Measurements from ENCODE around the gene TXNRD1.

TXNRD1 gene

DNA sequence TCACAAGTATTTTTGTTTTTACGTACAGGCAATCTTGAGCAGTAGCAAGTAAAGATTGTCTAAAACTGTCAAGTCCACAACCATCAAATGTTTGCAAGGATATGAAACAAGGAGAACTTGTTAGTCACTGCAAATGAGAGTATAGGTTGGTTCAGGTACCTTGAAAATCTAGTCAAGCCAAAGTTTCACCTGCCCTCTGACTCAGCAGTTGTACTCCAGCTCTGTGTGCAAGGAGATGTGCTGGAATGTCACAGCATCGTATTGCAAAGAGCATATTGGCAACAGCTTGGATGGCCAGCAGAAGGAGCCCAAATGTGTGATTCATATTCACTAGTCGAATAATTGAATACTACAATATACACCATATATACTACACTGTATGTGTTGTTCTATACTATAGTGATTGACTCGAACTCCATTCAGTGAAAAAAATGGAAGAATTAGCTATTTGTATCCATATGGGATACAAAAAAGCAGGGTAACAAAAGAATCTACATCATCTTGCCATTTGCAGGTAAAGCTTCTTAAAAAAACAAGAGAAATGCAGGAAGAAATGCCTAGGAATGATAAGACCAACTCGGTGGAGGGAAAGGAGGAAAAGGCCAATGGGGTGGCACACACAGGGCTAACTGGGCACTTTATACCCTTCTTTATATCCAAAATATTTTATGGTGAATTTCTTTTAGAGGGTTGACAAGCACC, 131.9 kb downstream of the TXNRD1 start:
- DNase-seq (ENCODE audit: low read depth in 2 of 2, low spot score in 1 of 2): no peak

DNA sequence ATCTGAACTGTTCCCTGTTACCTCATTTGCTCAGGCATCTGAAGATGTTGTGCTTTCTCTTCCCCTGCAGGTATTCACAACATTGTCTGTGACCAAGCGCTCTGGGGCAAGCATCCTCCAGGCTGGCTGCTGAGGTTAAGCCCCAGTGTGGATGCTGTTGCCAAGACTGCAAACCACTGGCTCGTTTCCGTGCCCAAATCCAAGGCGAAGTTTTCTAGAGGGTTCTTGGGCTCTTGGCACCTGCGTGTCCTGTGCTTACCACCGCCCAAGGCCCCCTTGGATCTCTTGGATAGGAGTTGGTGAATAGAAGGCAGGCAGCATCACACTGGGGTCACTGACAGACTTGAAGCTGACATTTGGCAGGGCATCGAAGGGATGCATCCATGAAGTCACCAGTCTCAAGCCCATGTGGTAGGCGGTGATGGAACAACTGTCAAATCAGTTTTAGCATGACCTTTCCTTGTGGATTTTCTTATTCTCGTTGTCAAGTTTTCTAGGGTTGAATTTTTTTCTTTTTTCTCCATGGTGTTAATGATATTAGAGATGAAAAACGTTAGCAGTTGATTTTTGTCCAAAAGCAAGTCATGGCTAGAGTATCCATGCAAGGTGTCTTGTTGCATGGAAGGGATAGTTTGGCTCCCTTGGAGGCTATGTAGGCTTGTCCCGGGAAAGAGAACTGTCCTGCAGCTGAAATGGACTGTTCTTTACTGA, 132.9 kb downstream of the TXNRD1 start:
- no peak for DNase-seq (ENCODE audit: low read depth in 2 of 2, low spot score in 1 of 2)

DNA sequence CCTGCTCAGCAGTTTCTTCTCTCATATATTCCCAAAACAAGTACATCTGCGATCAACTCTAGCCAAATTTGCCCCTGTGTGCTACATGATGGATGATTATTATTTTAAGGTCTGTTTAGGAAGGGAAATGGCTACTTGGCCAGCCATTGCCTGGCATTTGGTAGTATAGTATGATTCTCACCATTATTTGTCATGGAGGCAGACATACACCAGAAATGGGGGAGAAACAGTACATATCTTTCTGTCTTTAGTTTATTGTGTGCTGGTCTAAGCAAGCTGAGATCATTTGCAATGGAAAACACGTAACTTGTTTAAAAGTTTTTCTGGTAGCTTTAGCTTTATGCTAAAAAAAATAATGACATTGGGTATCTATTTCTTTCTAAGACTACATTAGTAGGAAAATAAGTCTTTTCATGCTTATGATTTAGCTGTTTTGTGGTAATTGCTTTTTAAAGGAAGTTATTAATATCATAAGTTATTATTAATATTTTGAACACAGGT, 133.5 kb downstream of the TXNRD1 start:
- DNase-seq (ENCODE audit: low read depth in 2 of 2, low spot score in 1 of 2): no peak

DNA sequence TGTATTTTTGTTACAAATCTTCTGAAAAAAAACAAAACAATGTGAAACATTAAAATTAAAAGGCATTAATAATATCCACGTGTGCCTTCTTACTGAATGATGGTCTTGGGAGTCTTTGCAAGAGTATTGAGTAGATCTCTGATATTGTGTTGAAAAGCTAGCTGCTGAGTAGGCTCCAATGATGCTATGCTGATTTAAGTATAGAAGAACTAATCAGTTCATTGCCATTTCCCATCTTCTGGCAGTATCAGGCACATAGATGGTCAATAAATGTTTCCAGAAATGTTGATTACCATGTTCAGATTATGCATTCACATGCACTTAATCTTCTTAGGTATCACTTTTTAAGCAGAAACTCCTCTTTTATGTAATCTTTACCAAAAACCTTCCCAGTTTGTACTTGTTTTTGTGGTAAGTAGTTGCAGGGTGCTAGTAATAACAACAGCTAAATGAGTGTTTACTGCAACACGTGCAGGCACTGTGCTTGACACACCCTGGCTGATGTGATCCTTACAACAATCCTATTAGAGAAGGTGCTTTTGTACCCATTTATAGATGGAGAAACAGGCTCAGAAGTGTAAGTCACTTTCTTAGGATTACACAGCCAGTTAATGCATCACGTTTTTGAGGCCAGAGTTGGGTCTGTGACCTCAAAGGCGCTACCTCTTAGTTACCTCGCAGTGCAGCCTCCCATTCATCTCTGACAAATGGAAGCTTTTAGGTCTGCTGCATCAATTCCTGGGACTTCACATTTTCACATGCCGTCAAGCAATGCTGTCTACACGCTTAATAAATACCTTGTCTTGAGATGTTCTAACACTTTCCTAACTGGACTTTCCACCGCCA, 134.9 kb downstream of the TXNRD1 start:
- no peak for DNase-seq (ENCODE audit: low read depth in 2 of 2, low spot score in 1 of 2)

DNA sequence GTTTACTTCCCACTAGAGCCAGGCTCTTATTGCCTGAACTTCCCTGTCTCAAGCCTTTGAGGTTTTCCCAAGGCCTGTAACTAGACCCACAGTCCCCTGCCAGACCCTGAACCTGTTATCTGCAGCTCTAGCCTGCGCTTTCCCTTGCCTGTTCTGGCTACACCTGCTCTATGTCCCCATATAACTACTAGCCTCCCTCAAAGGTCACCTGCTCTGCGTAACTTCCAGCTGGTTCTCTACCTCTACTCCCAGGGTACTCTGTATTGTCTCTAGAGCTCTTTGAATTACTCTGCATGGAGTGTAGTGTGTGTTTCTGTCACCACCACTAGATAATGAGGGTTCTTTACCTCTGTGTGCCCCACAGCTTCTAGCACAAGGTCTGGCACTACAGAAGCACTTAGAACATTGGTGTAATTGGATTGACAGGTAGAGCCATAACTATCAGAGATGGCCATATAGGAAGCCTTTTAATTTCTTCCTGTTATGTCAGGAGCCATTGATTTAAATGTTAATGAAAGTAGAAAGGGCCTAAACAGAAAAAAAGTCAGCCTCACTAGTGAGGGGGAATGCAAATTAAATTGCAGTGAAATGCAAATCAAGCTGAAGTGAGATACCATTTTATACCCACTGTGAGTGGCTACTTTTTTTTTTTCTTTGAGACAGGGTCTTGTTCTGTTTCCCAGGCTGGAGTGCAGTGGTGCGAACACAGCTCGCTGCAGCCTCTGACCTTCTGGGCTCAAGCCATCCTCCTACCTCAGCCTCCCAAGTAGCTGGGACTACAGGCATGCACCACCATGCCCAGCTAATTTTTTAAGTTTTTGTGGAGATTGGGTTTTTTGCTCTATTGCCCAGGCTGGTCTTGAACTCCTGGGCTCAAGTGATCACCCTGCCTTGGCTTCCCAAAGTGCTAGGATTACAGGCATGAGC, 135.7 kb downstream of the TXNRD1 start:
- no peak for DNase-seq (ENCODE audit: low read depth in 2 of 2, low spot score in 1 of 2)

DNA sequence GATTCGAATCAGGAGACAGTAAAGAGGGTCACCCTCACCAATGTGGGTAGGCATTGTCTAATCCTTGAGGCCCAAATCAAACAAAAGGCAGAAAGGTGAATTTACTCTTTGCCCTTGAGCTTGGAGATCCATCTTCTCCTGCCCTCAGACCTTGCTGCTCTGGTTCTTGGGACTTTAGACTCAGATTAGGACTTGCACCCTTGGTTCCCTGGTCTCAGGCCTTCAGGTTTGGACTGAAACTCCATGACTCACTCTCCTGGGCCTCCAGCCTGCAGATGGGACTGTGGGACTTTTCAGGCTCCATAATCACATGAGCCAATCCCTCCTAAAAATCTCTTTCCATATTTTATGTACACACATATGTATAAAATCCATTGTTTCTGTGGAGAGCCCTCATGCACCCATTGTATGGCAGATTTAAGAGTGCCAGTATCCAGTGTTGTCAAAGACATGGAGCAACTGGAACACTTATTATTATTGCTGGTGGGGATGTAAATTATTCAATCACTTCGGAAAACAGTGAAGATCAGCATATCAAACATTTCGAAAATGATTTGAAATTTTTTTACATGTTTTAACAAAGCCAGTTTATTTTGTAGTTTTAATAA, 136.6 kb downstream of the TXNRD1 start:
- DNase-seq (ENCODE audit: low read depth in 2 of 2, low spot score in 1 of 2): no peak

DNA sequence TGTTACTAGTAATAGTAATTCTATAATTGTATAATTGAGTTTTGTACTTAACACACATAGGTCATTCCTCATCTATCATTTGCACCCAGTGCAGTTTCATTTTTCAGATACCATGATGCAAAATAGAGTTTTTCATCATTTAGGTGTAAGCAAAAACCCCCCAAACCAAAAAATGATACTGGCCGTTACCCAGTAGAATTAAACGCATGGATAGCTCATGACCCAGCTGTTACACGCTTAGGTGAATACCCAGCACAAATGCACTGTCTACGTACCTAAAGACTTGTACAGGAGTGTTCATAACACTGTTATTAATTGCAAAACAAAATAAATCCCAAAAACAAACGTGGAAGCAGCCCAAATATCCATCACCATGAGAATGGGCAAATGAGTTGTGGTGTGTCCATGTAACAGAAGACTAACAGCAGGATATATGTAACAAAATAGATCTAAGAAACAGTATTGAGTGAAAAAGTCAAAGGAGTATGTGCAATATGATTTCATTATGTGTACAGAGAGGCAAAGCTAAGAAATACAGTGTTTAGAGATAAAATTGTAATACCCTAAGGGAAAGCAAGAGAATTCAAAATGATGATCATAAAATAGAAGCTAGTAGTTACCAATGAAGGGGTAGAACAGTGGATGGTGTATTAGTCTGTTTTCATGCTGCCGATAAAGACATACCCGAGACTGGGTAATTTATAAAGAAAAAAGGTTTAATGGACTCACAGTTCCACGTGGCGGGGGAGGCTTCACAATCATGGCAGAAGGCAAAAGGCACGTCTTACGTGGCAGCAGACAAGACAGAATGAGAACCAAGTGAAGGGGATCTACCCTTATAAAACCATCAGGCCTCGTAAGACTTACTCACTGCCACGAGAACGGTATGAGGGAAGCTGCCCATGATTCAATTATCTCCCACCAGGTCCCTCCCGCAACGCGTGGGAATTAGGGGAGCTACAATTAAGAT, 137.7 kb downstream of the TXNRD1 start:
- DNase-seq (ENCODE audit: low read depth in 2 of 2, low spot score in 1 of 2): no peak

DNA sequence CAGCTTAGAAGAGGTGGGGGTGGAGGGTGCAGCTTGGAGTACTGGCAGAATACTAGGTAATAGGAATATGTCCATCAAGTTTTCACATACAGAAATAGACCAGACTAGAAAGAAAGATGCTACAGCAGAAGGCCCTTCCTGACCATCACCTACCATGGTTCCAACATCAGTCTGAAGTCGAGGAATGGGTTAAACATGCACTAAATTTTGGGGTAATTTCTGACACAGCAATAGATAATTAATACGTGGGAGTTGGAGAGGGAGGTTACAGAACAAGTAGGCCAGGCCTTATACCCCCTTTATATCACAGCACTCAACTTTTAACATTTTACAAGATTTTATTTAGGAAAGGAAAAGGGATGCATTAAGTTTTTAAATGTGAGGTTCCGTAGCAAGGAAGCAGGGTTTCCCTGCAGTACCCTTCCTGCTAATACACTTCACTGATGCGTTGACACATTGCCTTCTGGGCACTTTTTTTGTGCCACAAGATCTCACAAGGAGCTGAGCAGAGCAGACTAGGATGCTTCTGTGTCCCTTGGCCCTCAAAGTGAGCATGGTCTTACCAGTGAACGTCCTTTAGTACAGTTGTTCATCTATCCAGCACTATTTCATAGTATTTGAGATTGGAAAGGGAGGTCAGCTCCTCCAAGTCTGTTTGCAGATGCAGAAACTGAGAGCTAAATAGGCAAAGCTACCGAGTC, 138.7 kb downstream of the TXNRD1 start:
- DNase-seq (ENCODE audit: low read depth in 2 of 2, low spot score in 1 of 2): no peak

DNA sequence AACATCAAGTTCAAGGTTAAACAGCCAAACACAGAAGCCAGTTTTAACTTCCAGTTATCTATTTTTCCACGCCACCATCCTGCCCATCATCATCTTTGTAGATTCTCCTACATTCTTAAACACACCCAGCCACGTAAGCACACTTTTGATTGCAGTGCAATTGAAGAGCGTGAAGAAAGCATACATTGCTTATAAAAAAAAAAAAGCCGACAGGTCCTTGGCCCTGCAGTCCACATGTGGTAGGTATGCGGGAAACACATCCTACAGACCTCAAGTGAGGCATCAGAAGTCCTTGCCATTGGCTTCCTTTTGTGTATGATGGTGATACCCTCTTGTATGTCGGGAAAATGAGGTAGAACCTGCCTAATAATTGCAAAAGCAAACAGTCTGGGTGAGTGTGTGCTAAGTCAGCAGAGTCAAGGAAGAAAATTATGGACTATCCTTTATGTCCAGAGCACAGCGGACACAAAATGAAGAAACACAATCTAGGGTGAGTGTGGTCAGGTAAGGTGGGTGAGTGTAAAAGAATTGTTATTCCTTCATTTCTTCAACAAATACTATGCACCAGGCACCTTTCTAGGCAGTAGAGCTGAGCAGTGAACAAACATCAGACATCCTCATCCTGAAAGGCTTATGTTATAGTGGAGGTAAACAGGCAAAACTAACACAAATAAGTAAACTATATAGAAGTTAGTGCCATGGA, 139.4 kb downstream of the TXNRD1 start:
- DNase-seq (ENCODE audit: low read depth in 2 of 2, low spot score in 1 of 2): no peak

DNA sequence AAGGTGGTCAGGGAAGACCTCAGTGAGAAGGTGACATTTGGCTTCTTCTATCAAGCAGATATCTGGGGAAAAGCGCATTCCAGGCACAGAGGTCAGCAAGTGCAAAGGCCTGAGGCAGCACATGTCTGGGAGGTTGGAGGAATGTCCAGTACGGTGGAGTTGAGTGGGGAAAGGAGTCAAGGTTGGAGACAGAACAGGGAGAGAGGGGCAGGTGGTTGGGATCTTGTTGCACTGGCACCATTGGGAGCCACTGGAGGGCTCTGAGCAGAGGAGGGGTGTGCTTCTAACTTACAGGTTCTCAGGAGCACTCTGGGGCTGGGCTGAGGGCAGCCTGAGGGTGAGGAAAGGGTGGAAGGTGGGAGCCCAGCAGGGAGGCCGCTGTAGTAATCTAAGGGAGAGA, 140.1 kb downstream of the TXNRD1 start:
- no peak for DNase-seq (ENCODE audit: low read depth in 2 of 2, low spot score in 1 of 2)

DNA sequence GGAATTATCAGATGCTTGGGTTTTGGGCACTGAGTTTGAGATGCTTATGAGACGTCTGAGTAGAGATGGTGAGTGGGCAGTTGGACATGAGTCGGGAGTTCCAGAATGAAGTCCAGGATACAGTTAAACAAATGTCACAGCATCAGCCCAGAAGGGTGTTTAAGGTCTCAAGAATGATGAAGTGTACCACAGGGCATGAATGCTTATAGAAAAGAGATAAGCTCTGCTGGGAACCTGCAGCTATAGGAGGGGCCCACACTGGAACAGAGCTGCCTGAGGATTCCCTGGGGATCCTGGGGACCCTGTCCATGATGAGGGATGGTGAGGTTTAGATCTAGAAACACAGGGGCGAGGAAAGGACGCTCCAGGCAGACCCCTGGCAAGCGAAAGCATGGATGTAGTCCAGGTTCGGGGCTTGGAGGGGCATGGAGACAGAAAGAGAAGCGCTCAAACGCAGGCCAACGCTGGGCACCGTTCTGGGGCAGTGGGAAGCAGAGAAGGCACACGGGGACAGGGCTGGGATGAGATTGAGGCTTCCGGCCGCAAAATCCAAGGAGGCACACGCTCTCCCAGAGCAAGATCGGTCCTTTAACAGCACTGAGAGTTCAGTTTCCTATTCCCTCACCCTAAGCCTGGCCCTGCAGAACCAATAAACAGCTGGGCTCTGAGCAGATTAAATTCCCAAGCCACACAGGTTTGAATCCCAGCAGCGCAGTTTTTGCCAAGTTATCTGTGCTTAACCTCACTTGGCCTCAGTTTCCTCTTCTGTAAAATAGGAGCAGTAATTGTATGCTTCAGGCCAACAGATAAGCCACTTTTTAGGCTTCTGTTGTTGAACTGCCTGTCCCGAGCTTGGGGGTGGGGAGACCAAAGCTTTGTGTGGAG, 140.9 kb downstream of the TXNRD1 start:
- DNase-seq (ENCODE audit: low read depth in 2 of 2, low spot score in 1 of 2): no peak

DNA sequence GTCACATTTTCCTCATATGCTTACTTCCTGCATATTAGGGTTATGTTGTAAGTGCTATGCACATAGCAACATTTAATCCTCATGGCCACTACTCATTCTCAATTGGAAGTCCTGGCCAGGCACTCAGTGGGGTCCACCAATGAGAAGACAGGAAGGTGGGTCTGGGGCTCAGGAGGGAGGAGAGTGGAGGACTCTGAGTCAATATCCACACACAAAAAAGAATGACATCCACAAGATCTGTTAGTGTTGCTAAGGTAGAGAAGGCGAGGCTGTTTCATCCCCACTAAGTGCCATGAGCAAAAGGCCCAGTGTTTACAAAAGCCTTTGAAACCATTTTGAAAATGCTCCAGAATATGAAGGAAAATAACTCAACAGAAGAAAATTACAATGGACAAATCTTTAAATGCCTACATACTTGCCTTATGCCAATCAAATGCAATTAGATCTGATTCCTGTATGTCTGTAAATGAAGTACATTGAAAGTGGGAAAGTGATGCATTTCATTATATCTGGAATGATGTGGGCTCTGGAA, 141.9 kb downstream of the TXNRD1 start:
- no peak for DNase-seq (ENCODE audit: low read depth in 2 of 2, low spot score in 1 of 2)

DNA sequence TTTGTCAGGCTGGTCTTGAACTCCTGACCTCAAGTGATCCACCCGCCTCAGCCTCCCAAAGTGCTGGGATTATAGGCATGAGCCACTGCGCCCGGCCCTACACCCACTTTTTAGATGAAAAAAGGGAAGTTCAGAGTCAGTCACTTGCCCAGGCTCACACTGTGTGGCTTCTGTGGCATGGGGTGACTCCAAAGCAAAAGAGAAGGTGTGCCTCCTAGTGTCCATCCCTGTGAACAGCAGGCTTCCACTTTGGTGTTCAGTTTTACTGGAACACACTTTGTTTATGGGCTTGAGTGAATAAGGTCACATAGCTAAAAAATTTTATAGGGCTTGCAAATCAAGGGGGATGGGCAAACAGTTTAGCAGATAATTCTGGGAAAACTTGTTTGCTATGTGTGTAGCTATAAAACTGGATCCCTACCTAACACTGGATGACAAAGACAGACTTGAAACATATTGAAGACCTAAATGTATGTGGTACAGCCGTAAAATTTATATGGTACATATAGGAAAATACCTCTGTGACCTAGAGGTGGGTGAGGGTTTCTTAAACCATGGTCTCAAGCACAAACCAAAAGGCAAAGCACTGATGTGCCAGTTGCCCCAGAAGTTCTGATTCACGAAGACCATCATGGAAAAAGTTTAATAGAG, 142.9 kb downstream of the TXNRD1 start:
- peak; percentile 34 to 49 for DNase-seq (ENCODE audit: low read depth in 2 of 2, low spot score in 1 of 2)

DNA sequence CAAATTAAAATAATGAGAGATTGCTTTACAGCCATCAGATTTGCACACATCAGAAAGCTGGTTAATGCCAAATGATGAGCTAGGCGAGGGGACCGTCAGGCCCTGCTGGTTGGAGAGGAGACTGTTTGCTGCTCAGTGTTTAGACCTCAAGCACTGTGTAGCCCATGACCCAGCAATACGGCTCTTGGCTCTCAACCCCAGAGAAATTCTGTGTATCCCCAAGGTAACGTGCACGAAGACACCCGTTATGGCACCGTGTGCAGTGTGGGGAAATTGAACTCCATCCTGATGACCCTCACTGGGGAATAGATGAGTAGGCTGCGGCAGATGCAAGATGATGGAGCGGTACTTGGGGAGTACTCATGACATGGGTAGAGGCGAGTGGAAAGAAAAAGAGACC, 143.6 kb downstream of the TXNRD1 start:
- DNase-seq (ENCODE audit: low read depth in 2 of 2, low spot score in 1 of 2): no peak

DNA sequence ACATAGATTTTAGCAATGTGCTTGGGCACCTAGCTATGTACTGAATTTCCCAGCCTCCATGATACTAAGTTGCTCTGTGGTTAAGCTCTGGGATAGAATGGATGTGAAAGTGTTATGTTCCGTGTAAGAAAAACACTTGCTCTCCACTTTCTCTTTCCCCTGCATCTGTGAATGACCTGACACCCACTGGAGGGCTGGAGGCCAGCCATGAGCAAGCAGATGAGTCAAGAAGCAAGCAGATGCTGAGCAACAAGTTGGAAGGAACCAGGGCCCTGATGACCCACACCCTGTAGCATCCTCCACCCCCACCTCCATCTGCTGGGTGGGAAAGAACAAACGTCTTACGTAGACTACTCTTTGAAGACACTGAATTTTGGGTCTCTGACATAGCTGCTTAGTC, 144.6 kb downstream of the TXNRD1 start:
- DNase-seq (ENCODE audit: low read depth in 2 of 2, low spot score in 1 of 2): no peak
